ENCODE results near the gene DCST1. TPM values are rescaled to one million over a fixed set of nuclear protein-coding genes. Genes with fewer than 3 reads are reported as not detected.

DCST1 gene
- total RNA-seq, 1 experiment from 2014 or later = 0.32 TPM

GRCh38 chr1:155084722-155085503, 51.3 kb downstream of the DCST1 start:
- peak overlapping the region; percentile 67 for H3K27ac ChIP-seq (ENCODE audit: low read depth, low read length)
- TF ChIP-seq REST (IDR thresholded peaks at IDR 0.05; ENCODE audit: low read depth) (no peak), ZBTB33 (IDR thresholded peaks at IDR 0.05; ENCODE audit: extremely low read depth, insufficient replicate concordance, low read length) (no peak), SRF (IDR thresholded peaks at IDR 0.05; ENCODE audit: low read depth) (no peak), POLR2AphosphoS5 (IDR thresholded peaks at IDR 0.05; ENCODE audit: low read depth, low read length) (peak; percentile 77), CBX3 (IDR thresholded peaks at IDR 0.05; ENCODE audit: low read depth) (no peak), EGR1 (IDR thresholded peaks at IDR 0.05; ENCODE audit: low read depth) (no peak), RAD21 (IDR thresholded peaks at IDR 0.05; ENCODE audit: low read depth) (no peak), SP1 (IDR thresholded peaks at IDR 0.05; ENCODE audit: low read depth) (no peak), YY1 (IDR thresholded peaks at IDR 0.05; ENCODE audit: extremely low read depth, insufficient replicate concordance, low read depth, low read length) (peak; percentile 74), TCF7L2 (IDR thresholded peaks at IDR 0.05; ENCODE audit: borderline replicate concordance, extremely low read depth, insufficient read depth, insufficient read length) (no peak)
- TF ChIP-seq, protein P1, sequence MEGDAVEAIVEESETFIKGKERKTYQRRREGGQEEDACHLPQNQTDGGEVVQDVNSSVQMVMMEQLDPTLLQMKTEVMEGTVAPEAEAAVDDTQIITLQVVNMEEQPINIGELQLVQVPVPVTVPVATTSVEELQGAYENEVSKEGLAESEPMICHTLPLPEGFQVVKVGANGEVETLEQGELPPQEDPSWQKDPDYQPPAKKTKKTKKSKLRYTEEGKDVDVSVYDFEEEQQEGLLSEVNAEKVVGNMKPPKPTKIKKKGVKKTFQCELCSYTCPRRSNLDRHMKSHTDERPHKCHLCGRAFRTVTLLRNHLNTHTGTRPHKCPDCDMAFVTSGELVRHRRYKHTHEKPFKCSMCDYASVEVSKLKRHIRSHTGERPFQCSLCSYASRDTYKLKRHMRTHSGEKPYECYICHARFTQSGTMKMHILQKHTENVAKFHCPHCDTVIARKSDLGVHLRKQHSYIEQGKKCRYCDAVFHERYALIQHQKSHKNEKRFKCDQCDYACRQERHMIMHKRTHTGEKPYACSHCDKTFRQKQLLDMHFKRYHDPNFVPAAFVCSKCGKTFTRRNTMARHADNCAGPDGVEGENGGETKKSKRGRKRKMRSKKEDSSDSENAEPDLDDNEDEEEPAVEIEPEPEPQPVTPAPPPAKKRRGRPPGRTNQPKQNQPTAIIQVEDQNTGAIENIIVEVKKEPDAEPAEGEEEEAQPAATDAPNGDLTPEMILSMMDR (IDR thresholded peaks at IDR 0.05 in 2 of 3, conservative IDR thresholded peaks at IDR 0.05 in 1 of 3; ENCODE audit: borderline replicate concordance in 1 of 3, insufficient read depth in 1 of 3, low read depth in 2 of 3, low read length in 2 of 3) = peak in 2 of 3 experiments; percentile 86 to 87; a peak in 4 of 6 replicates
- TF ChIP-seq, protein P2, sequence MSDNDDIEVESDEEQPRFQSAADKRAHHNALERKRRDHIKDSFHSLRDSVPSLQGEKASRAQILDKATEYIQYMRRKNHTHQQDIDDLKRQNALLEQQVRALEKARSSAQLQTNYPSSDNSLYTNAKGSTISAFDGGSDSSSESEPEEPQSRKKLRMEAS (IDR thresholded peaks at IDR 0.05) = no peak
- H3K4me1 ChIP-seq (ENCODE audit: control insufficient read depth in 1 of 2, insufficient read depth in 2 of 2, low read length in 2 of 2) = peaks cover 29 to 60% of the 10 kb centered on the region in 2 experiments
- peak overlapping the region; percentile 79 for H2AFZ ChIP-seq (ENCODE audit: low read depth, low read length, poor library complexity, severe bottlenecking)
- peak overlapping the region; percentile 90 for H3K4me2 ChIP-seq (ENCODE audit: low read length)
- H3K27me3 ChIP-seq (ENCODE audit: insufficient read depth, low read length) = no peaks in the 10 kb centered on the region
- ChIA-PET RAD21 (ENCODE audit: low non-redundant PET in 1 of 2, low total read pairs in 2 of 2, uncharacterized antibody in 2 of 2, unreplicated experiment in 2 of 2) (interaction anchor here (0.6 to 1.5 kb wide), 10 partner anchors 21 to 1258 kb away, joined by 3 to 12 read pairs (median 6); partner anchors contain the start of genes ADAM15 (in 1 of the 2) and EFNA4 (in 1 of the 2)), POLR2A (interaction anchor here (1.0 to 1.9 kb wide), 7 partner anchors 18 to 111 kb away, joined by 3 to 7 read pairs (median 5); partner anchors contain the start of gene KRTCAP2), CTCF (interaction anchor here (0.6 to 3.1 kb wide), 47 partner anchors 9 to 538 kb away, joined by 3 to 52 read pairs (median 4); partner anchors contain the start of genes ADAM15, EFNA1, EFNA4 and KRTCAP2)
- peak overlapping the region; percentile 61 to 67 for H3K4me3 ChIP-seq (replicated peaks in 1 of 2; ENCODE audit: low read depth in 1 of 2, low read length in 2 of 2)
- peak overlapping the region; percentile 79 for H3K9ac ChIP-seq (ENCODE audit: low read length)
- no peaks in the 10 kb centered on the region; the same call in 1 of the 2 replicates for H3K79me2 ChIP-seq (ENCODE audit: insufficient read depth, low read length)
- H3K9me3 ChIP-seq (ENCODE audit: control insufficient read depth in 1 of 2, insufficient read depth in 1 of 2, low read depth in 1 of 2, low read length in 2 of 2) = no peaks in the 10 kb centered on the region
- intact Hi-C loops (cut with micrococcal nuclease) = loop anchor here (1.0 to 5.0 kb wide), 7 partner anchors 14 to 528 kb away; partner anchors contain the start of genes CKS1B and UBE2Q1
- BruUV-seq (replicated peaks) = no TSS peak
- peaks cover 0 to 6% of the 10 kb centered on the region in 2 experiments; a peak in 1 of 4 replicates for H3K36me3 ChIP-seq (ENCODE audit: control insufficient read depth in 1 of 2, insufficient read depth in 2 of 2, low read length in 2 of 2)
- no peaks in the 10 kb centered on the region for H4K20me1 ChIP-seq (ENCODE audit: insufficient read depth)
- DNase-seq (ENCODE audit: low read depth, low spot score) (peak; percentile 88), ATAC-seq (peak; percentile 81)
- H3K9me2 ChIP-seq (ENCODE audit: insufficient read depth) = no peaks in the 10 kb centered on the region
